SU-DHL-6 (cell line): ENCODE measurements around the gene CIRBP.

Source experiments
- H2AFZ ChIP-seq: fragments of 200-600 bp; sonication (generic); 2 replicates; pipeline ENCODE4 v1.6.1; 2014; ENCODE audit warnings: low read depth, mild to moderate bottlenecking, moderate library complexity, mixed read lengths, antibody characterized with exemption, low read length; ENCODE audit not compliant: severe bottlenecking
- H3F3A ChIP-seq: fragments of 200-600 bp; shearing (Covaris generic); 2 replicates; pipeline ENCODE4 v1.6.0; 2016; ENCODE audit warnings: antibody characterized with exemption, mild to moderate bottlenecking; ENCODE audit not compliant: insufficient read depth
- H3K27ac ChIP-seq: fragments of 200-600 bp; sonication (generic); 2 replicates; pipeline ENCODE4 v1.5.1; 2016; ENCODE audit warnings: low read depth, mild to moderate bottlenecking, low read length, moderate library complexity, mixed read lengths
- H3K27me3 ChIP-seq: fragments of 200-600 bp; sonication (generic), shearing (Covaris generic); 2 replicates; pipeline ENCODE4 v1.6.0; 2014; ENCODE audit warnings: mild to moderate bottlenecking, low read length
- H3K36me3 ChIP-seq: fragments of 200-600 bp; sonication (generic); 2 replicates; pipeline ENCODE4 v1.6.1; 2014; ENCODE audit warnings: mild to moderate bottlenecking, low read length, mixed read lengths
- H3K4me2 ChIP-seq: fragments of 300-600, 200-600 bp; shearing (Covaris generic), sonication (generic); 2 replicates; pipeline ENCODE4 v1.6.0; 2014; ENCODE audit warnings: low read length, low read depth, mild to moderate bottlenecking; ENCODE audit not compliant: poor library complexity, severe bottlenecking
- H3K4me3 ChIP-seq: fragments of 200-600 bp; sonication (generic); 2 replicates; pipeline ENCODE4 v1.5.1; 2014; ENCODE audit warnings: antibody characterized with exemption, low read length, mild to moderate bottlenecking, mixed read lengths; ENCODE audit not compliant: insufficient read depth, poor library complexity, severe bottlenecking
- H3K79me2 ChIP-seq: fragments of 200-600 bp; sonication (generic); 2 replicates; pipeline ENCODE4 v1.6.1; 2014; ENCODE audit warnings: mild to moderate bottlenecking, low read length, moderate library complexity; ENCODE audit not compliant: insufficient read depth
- H3K9ac ChIP-seq: fragments of 200-600 bp; sonication (generic); 2 replicates; pipeline ENCODE4 v1.7.0; 2014; ENCODE audit warnings: mild to moderate bottlenecking, low read length
- H3K9me2 ChIP-seq: fragments of 200-600 bp; sonication (generic); replicated peaks from 2 replicates; pipeline ENCODE4 v1.6.1; 2014; ENCODE audit warnings: low read length; ENCODE audit not compliant: insufficient read depth
- H3K9me3 ChIP-seq: fragments of 200-600 bp; sonication (generic); 2 replicates; pipeline ENCODE4 v1.6.1; 2014; ENCODE audit warnings: low read length, mixed read lengths; ENCODE audit not compliant: insufficient read depth
- H4K20me1 ChIP-seq: fragments of 200-600 bp; sonication (generic); 2 replicates; pipeline ENCODE4 v1.6.1; 2014; ENCODE audit warnings: low read depth, mild to moderate bottlenecking, antibody characterized with exemption, low read length, moderate library complexity, mixed read lengths
- CTCF ChIP-seq: fragments of 200-600 bp; sonication (generic); IDR thresholded peaks from one replicate; pipeline ENCODE4 v1.5.1; 2017; ENCODE audit warnings: antibody characterized with exemption, mild to moderate bottlenecking, low read length, moderate library complexity; ENCODE audit not compliant: insufficient read depth, poor library complexity, severe bottlenecking
- EZH2phosphoT487 ChIP-seq: fragments of 200-600 bp; sonication (generic), shearing (Covaris generic); conservative IDR thresholded peaks from 2 replicates; pipeline ENCODE4 v1.6.1; 2018; ENCODE audit warnings: mild to moderate bottlenecking, antibody characterized with exemption, low read length, moderate library complexity, mixed read lengths

The CIRBP gene

GRCh38 chr19:1322198-1322981, 53.3 kb downstream of the CIRBP start:
- Histone ChIP-seq H4K20me1 (no peaks in the 10 kb centered on the region), H3K9me3 (no peaks in the 10 kb centered on the region), H3K9ac (no peak overlapping the region), H3K4me3 (no peak overlapping the region), H3K36me3 (no peaks in the 10 kb centered on the region), H3K27ac (no peak overlapping the region), H2AFZ (no peak overlapping the region), H3K27me3 (no peaks in the 10 kb centered on the region), H3K9me2 (no peaks in the 10 kb centered on the region), H3F3A (no peaks in the 10 kb centered on the region), H3K79me2 (no peaks in the 10 kb centered on the region), H3K4me2 (no peak overlapping the region)
- TF ChIP-seq EZH2phosphoT487 (no peak), CTCF (no peak)

GRCh38 chr19:1324249-1324805, 55.2 kb downstream of the CIRBP start:
- no peak overlapping the region for H3K9ac ChIP-seq
- no peak overlapping the region for H3K4me3 ChIP-seq
- H2AFZ ChIP-seq = no peak overlapping the region

More at GRCh38 chr19:1324249-1324805, 55.2 kb downstream of the CIRBP start:
- TF ChIP-seq CTCF (no peak), EZH2phosphoT487 (no peak)
- H3K27ac ChIP-seq = no peak overlapping the region
- no peaks in the 10 kb centered on the region for H3K36me3 ChIP-seq
- H3F3A ChIP-seq = no peaks in the 10 kb centered on the region
- no peaks in the 10 kb centered on the region for H3K27me3 ChIP-seq
- H3K79me2 ChIP-seq = no peaks in the 10 kb centered on the region
- no peaks in the 10 kb centered on the region for H3K9me2 ChIP-seq
- H4K20me1 ChIP-seq = no peaks in the 10 kb centered on the region
- H3K9me3 ChIP-seq = no peaks in the 10 kb centered on the region
- H3K4me2 ChIP-seq = no peak overlapping the region
